Measurements from ENCODE around the gene C1QB.
A peak's percentile ranks its signal among the peaks of the same experiment; 100 is the strongest.

The C1QB gene

GRCh38 chr1:22635436-22635835, 17.6 kb upstream of the C1QB start:
- DNase-seq = no peak

- no peak for DNase-seq
These were observed 16.7 kb upstream of the C1QB start, which contains the start of gene C1QA for GRCh38 chr1:22636353-22636752. Gene C1QA, plus strand, starts transcription at chr1:22636628. Its CDS starts 989 bp downstream, at chr1:22637617.

GRCh38 chr1:22636927-22637326, 16.1 kb upstream of the C1QB start:
- DNase-seq = no peak

GRCh38 chr1:22637907-22638445, 15.1 kb upstream of the C1QB start:
- DNase-seq = no peak

DNA sequence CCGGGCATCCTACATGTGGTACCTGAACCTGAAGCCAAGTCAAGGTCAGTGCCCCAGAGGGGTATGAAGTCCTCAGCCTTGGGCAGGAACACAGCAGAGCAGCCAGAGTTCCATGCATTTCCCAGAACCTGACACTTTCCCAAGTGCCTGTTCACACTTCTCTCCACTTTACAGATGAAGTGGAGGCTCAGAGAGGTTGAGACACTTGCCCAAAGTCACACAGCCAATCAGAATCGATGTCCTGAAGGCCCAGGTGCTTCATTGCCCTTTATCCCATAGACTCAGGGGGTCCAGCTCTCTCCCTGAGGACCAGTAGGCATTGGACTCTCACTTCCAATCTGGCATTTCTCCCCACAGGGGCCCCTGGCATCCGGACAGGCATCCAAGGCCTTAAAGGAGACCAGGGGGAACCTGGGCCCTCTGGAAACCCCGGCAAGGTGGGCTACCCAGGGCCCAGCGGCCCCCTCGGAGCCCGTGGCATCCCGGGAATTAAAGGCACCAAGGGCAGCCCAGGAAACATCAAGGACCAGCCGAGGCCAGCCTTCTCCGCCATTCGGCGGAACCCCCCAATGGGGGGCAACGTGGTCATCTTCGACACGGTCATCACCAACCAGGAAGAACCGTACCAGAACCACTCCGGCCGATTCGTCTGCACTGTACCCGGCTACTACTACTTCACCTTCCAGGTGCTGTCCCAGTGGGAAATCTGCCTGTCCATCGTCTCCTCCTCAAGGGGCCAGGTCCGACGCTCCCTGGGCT, 14.4 kb upstream of the C1QB start:
- DNase-seq = no peak

- peak; percentile 73 for DNase-seq
These were observed 13.8 kb upstream of the C1QB start for GRCh38 chr1:22639286-22639685.

DNA sequence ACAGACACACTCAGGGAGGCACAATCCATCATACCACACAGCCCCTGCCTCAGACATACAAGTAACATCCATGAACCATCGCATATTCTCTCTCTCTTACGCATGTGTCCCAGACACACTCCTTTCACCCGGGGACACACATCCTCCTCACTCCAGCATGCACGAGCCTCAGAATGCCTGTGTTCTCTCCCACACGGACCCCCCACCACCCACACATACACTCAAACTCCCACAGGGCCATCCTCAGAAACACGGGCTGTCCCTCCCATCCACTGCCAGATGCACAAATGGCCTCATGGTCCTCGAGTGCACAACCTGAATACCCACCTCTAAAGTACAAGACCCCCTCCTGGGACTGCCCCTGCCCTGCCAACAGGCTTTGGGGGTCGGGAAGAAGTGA, 11.8 kb upstream of the C1QB start:
- DNase-seq = no peak

DNA sequence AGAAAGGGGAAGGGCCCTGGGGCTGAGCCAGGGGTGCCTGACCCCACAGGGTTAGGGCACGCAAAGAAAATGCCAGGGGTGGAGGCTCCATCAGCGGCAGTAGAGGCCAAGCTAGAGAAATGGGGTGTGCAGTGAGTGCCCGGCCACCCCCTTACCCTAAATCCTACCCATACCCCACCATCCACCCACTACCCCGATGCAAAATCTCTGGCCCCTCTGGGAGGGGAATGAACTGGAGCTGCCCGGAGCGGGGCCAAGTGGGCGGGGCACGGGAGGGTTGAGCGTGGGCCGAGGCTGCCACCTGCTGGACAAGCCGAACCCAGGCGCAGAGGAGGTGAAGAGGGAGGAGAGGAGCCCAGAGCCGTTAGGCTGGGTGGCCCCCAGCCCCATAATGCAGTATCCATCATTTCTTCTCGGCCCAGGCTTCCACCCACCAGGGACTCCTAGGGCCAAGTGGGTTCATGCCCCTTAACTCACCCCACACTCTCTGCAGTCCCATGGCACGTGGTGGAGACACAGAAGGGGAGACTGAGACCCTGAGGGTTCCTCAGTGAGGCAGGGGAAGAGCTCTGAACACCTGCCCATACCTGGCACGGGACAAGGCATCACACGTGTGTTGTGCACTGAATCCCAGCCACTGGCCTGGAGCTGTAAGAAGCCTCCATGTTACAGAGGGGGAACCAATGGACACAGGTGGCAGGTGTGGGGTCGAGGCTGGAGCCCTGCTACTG, 11.0 kb upstream of the C1QB start:
- DNase-seq = peak; percentile 35

GRCh38 chr1:22643381-22643780, 9.7 kb upstream of the C1QB start, which contains the start of gene C1QC:
Gene C1QC, plus strand, starts transcription at chr1:22643633. Its CDS starts 391 bp downstream, at chr1:22644024.
- DNase-seq = no peak

DNA sequence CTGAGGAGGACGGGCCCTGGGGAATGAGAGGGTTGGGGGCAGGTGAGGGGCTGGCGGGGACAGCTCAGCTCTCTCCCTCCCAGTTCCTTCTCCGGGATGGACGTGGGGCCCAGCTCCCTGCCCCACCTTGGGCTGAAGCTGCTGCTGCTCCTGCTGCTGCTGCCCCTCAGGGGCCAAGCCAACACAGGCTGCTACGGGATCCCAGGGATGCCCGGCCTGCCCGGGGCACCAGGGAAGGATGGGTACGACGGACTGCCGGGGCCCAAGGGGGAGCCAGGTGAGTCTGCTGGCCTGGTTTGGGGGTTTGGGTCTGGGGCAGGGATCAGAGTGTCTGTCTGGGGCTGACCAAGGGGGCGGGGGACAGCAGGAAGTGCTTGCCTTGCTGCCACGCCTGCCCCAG, 9.1 kb upstream of the C1QB start:
- no peak for DNase-seq

DNA sequence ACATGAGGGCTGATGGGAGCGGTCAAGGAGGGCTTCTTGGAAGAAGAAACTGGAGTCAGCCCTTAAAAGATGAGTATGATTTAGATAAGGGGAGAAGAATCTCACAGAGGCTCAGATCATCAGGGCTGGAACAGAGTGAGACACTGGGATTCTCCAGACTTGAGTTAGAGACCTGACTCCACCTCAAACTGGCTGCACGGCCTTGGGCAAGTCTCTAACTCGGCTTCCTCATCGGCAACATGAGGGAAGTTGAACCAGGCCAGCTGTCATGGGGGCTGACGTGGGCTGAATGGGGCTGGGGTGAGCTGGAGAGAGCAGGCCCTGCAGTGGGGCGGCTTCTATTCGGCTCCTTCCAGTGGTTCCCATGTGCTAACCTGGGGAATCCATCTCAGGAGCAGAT, 7.1 kb upstream of the C1QB start:
- DNase-seq = no peak

DNA sequence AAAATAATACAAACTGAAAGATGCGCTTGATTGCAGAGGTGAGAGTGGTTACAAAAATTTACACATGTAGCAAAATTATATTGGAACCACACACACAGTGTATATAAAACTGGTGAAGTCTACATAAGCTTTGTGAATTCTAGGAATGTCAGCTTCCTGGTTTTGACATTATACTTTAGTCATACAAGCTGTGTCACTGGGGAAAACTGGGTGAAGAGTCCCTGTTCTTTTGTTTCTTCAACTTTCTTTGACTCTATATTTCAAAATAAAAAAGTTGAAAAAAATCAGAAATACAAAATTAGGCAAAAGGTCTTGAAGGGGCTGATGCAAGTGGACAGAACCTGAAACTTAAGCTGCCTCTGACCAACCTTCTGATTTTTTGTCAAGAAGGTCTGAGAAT, 6.7 kb upstream of the C1QB start:
- DNase-seq = no peak

- no peak for DNase-seq
These were observed 2.8 kb upstream of the C1QB start for GRCh38 chr1:22650089-22650693.

DNA sequence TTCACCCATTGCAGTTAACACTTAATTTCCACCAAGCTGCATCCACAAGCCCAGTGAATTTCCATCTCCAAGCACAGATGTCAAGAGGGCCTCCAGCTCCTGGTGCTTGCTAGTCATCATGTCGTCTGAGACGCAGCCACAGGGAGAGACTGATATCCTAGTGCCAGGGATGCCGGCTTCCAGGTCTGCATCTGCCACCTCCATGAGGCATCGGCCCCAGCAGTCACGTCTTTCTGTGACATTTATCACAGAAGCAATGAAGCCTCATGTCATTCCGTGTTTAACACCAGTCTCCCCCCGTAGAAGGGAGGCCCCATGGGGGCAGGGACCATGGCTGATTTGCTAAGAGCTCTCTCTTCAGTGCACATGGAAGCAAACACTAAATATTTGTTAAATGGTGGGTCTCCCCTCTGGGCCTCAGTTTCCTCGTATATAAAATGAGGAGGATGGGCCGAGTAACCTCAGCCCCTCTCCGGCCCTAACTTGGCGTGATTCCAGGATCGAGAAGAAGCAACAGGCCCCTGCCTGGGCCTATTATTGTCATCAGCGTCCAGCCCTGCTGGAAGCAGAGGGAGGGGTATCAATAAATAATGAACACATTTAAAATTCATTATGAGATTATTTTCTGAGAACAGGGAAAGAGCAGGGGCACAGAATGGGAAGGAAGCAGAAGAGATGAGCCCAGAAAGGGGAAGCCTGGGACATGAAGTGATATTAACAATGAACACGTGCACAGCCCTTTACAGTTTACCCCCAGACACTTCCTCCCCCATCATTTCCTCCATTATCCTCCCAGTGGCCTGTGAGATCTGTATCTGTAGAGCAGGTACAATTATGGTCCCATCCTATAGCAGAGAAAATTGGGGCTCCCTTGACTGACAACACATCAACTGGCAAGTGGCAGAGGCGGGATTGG, 837 bp upstream of the C1QB start:
- no peak for DNase-seq

- DNase-seq = no peak
These were observed 1.7 kb downstream of the C1QB start for GRCh38 chr1:22654692-22655091.

DNA sequence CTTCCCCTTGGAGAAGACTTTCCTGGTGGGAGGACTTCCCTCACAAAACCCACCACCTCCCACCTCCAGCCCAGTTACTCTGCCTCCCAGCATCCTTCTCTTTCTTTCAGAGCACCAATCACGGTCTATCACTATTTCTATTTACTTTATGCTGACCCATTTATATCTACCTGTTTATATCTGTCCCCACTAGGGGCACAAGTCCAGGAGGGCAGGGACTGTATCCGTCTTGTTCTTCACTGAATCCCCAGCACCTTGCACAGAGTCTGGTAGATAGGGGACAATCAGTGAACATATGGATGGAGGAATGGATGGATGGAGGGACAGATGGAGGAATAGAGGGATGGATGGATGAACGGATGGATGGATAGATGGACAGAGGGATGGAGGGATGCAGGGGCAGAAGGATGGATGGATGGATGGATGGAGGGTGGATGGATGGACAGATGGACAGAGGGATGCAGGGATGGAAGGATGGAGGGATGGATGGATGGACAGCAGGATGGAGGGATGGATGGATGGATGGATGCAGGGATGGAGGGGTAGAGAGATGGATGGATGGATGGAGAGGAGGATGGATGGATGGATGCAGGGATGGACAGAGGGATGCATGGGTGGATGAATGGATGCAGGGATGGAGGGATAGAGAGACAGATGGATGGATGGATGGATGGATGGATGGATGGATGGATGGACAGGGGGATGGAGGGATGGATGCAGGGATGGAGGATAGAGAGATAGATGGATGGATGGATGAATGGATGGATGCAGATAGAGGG, 5.5 kb downstream of the C1QB start:
- no peak for DNase-seq

DNA sequence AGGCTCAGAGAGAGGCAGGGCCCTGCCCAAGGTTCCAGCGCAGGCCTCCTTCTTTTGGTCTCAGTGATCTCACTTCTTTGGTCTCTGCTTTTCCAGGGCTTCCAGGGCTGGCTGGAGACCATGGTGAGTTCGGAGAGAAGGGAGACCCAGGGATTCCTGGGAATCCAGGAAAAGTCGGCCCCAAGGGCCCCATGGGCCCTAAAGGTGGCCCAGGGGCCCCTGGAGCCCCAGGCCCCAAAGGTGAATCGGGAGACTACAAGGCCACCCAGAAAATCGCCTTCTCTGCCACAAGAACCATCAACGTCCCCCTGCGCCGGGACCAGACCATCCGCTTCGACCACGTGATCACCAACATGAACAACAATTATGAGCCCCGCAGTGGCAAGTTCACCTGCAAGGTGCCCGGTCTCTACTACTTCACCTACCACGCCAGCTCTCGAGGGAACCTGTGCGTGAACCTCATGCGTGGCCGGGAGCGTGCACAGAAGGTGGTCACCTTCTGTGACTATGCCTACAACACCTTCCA, 7.7 kb downstream of the C1QB start:
- no peak for DNase-seq

DNA sequence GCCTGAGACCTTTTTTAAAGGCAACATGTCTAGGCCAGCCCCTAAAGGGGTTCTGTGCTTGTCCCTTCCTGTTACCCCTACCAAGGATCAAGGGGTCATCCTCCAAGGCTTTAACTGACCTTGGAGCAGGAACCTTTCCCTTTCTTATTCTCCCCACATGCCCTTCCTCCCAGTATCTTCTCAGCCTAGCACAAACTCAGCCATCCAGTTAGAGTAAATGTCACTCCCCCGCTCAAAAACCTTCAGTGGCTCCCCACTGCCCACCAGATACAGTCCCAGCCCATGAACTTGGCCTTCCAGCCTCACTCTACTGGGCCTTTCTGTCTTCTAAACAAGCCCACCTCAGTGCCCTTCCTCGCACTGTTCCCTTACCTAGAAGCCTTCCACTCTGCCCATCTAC, 8.8 kb downstream of the C1QB start:
- no peak for DNase-seq

GRCh38 chr1:22662318-22662717, 9.3 kb downstream of the C1QB start:
- DNase-seq = no peak

GRCh38 chr1:22662986-22663408, 10.0 kb downstream of the C1QB start:
- no peak for DNase-seq

DNA sequence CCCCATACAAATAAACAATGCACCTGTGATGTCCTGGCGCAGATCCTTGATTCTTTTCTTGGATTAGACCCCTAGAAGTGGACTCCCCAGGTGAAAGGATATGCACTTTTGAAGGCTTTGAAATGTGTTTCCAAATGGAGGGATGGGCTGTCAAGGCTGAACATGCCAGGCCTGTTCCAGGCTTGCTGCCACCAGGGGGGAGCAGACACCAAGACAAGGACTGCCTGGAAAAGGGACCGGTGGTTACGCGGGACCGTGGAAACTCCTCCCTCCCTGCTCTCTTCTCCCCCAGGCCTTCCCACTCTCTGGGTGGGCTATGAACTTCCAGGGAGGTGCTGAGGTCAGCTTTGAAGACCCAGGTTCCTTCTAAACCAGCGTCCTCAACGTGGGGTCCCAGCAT, 12.7 kb downstream of the C1QB start:
- peak; percentile 16 for DNase-seq

All from fibroblast of upper back skin (primary cell).